HG03064 (cell line): ENCODE results near the gene POLR1D.

ENCODE experiments used
- ATAC-seq: cut with Tn5 transposase; IDR thresholded peaks from one replicate; pipeline ENCODE4 v1.9.1; 2021; ENCODE audit warnings: low read depth; ENCODE audit not compliant: unreplicated experiment

Gene POLR1D

GRCh38 chr13:27637289-27637626 lies 15.6 kb downstream of the POLR1D start:
- no peak for ATAC-seq

- no peak for ATAC-seq
These were observed 16.3 kb downstream of the POLR1D start for GRCh38 chr13:27638001-27638400.

GRCh38 chr13:27638521-27638920 lies 16.8 kb downstream of the POLR1D start:
- no peak for ATAC-seq

GRCh38 chr13:27639186-27639585 lies 17.5 kb downstream of the POLR1D start:
- ATAC-seq = no peak

GRCh38 chr13:27641711-27642502 lies 20.2 kb downstream of the POLR1D start:
- no peak for ATAC-seq

GRCh38 chr13:27643334-27644132 lies 21.8 kb downstream of the POLR1D start:
- no peak for ATAC-seq

GRCh38 chr13:27644302-27644701 lies 22.6 kb downstream of the POLR1D start:
- no peak for ATAC-seq

- ATAC-seq = no peak
These were observed 28.6 kb downstream of the POLR1D start for GRCh38 chr13:27650312-27650711.

GRCh38 chr13:27654059-27654458 lies 32.4 kb downstream of the POLR1D start:
- no peak for ATAC-seq

GRCh38 chr13:27654816-27655215 lies 33.1 kb downstream of the POLR1D start:
- ATAC-seq = no peak

- no peak for ATAC-seq
These were observed 36.0 kb downstream of the POLR1D start for GRCh38 chr13:27657724-27658123.

- no peak for ATAC-seq
These were observed 36.9 kb downstream of the POLR1D start for GRCh38 chr13:27658546-27658945.

- ATAC-seq = no peak
These were observed 37.6 kb downstream of the POLR1D start for GRCh38 chr13:27659145-27659865.

GRCh38 chr13:27660511-27660910 lies 38.8 kb downstream of the POLR1D start:
- ATAC-seq = no peak

GRCh38 chr13:27661017-27661416 lies 39.3 kb downstream of the POLR1D start:
- ATAC-seq = no peak

GRCh38 chr13:27662738-27663470 lies 41.2 kb downstream of the POLR1D start:
- no peak for ATAC-seq

GRCh38 chr13:27663947-27664346 lies 42.3 kb downstream of the POLR1D start:
- ATAC-seq = no peak

GRCh38 chr13:27665333-27665732 lies 43.6 kb downstream of the POLR1D start:
- no peak for ATAC-seq

GRCh38 chr13:27665761-27666160 lies 44.1 kb downstream of the POLR1D start:
- no peak for ATAC-seq

- ATAC-seq = no peak
These were observed 45.3 kb downstream of the POLR1D start for GRCh38 chr13:27666951-27667350.

GRCh38 chr13:27667946-27668345 lies 46.3 kb downstream of the POLR1D start:
- ATAC-seq = no peak
